Stimulated activated CD8-positive, alpha-beta memory T cell treated with anti-CD3 and anti-CD28 coated beads, Interleukin-2, amount 100 ng/mL, for 1 hour (primary cell): ENCODE results near the gene FGF13.

ENCODE experiments used
- DNase-seq, 2 donors: peaks; one replicate each; pipeline ENCODE4 v3.0.0-alpha.2; 2020; ENCODE audit warnings: low read depth in 2 of 2

FGF13 gene

GRCh38 chrX:138664016-138664415, 47.5 kb downstream of the FGF13 start:
- no peak for DNase-seq

- no peak for DNase-seq
Observed at GRCh38 chrX:138651494-138651893, 60.0 kb downstream of the FGF13 start.

- no peak for DNase-seq
Observed at GRCh38 chrX:138648568-138648967, 62.9 kb downstream of the FGF13 start.

DNA sequence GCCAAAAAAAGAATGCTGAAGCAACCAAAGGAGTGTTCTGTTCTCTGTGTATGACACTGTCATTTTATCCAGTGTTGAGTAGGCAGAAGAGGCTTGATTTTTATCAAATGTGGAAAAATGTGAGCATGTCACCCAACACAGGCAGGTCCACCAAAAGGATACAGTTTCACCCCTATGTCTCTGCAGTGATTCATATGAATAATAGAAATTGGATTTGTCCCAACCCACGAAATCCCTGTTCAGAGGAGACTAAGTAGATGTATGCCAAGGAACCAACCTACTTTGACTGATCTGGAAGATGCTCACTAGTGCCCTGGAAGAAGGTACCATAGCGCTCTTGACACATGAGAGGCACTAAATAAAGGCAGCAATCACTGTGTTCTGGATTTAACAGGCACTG, 72.5 kb downstream of the FGF13 start:
- no peak for DNase-seq
